M059J (cell line): ENCODE data around the gene ACKR1. TPM values are rescaled to one million over a fixed set of nuclear protein-coding genes. Genes with fewer than 3 reads are reported as not detected.

Experiments used
- DNase-seq: peaks from one replicate; pipeline ENCODE4 v3.0.0-alpha.2; 2012; ENCODE audit warnings: low read depth
- total RNA-seq: library from RNA; depleted of rRNA; stranded (reverse); fragments of >200 nt; shearing (Covaris generic); gene quantifications from 2 replicates; pipeline ENCODE4 v1.2.3, GENCODE V29; 2014; rRNA removed

Gene ACKR1, protein sequence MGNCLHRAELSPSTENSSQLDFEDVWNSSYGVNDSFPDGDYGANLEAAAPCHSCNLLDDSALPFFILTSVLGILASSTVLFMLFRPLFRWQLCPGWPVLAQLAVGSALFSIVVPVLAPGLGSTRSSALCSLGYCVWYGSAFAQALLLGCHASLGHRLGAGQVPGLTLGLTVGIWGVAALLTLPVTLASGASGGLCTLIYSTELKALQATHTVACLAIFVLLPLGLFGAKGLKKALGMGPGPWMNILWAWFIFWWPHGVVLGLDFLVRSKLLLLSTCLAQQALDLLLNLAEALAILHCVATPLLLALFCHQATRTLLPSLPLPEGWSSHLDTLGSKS
- not detected in 2 replicates for total RNA-seq

DNA sequence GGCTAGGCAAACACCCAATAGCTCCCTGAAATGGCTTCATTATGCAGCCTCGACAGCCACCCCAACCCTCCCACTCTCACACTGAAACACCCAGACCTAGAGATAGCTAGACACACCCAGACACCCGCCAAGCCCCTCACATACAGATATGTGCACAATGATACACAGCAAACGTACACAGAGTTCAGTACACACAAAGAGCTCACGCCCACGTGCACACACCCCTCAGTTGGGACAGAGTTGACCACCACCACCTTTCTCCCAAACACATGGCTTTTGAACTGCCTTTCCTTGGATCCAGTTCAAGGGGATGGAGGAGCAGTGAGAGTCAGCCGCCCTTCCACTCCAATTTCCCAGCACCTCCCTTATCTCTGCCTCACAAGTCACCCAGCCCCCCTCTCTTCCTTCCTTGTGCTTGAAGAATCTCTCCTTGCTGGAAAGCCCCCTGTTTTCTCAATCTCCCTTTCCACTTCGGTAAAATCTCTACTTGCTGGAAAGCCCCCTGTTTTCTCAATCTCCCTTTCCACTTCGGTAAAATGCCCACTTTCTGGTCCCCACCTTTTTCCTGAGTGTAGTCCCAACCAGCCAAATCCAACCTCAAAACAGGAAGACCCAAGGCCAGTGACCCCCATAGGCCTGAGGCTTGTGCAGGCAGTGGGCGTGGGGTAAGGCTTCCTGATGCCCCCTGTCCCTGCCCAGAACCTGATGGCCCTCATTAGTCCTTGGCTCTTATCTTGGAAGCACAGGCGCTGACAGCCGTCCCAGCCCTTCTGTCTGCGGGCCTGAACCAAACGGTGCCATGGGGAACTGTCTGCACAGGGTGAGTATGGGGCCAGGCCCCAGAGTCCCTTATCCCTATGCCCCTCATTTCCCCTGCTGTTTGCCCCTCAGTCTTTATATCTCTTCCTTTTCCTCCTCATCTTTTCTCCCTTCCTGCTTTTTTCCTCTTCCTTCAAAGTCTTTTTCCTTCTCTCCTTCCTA lies at the start of gene ACKR1:
Gene ACKR1 (plus strand): TSS at position 715 of the 981 bp plus-strand sequence. CDS start 85 bp downstream, at position 800.
- no peak for DNase-seq

DNA sequence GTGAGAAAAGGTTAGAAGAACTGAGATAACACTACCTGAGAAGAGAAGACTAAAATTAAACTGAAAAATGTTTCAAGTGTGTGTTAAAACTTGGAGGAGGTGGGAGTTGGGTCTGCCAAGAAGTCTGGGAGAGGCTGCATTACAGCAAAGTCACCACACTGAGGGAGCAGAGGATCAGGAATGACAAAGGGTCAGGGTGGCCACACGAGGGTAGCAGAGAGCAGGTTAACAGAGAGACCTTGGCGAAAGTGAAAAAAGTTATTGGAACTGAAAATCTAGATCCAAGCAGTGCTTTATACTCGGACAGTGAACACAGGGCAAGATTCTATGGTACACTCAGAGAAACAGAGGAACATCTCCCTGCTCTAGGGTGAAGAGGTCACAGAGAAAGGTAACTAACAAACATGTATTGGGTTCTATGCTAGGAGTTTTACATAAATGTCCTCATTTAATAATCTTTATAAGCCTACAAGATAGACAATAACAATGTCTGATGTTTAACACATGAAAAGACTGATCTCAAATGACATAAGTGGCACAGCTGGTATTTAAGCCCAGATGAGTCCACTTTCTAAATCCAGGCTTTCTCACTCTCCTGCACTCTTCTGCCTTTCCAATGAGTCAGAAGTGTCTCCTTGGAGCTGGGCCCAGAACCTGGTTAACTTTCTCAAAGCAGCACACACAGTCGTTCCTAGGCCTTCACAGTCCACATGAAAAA lies 43.5 kb upstream of the ACKR1 start:
- peak; percentile 88 for DNase-seq

DNA sequence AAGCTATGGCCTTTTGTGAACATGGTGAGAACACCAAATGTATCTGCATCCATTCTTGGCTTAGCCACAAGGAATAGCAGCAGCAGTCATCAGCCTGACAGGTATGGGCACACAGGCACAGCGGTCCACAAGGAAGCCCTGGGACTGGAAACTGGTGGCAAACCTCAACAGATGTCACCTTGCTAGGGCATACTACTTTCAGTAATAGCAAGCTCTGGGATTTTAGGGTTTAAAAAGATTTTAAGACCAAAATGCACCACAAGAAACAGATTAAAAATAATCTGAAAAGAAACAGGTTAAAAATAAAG lies 43.0 kb upstream of the ACKR1 start:
- no peak for DNase-seq

DNA sequence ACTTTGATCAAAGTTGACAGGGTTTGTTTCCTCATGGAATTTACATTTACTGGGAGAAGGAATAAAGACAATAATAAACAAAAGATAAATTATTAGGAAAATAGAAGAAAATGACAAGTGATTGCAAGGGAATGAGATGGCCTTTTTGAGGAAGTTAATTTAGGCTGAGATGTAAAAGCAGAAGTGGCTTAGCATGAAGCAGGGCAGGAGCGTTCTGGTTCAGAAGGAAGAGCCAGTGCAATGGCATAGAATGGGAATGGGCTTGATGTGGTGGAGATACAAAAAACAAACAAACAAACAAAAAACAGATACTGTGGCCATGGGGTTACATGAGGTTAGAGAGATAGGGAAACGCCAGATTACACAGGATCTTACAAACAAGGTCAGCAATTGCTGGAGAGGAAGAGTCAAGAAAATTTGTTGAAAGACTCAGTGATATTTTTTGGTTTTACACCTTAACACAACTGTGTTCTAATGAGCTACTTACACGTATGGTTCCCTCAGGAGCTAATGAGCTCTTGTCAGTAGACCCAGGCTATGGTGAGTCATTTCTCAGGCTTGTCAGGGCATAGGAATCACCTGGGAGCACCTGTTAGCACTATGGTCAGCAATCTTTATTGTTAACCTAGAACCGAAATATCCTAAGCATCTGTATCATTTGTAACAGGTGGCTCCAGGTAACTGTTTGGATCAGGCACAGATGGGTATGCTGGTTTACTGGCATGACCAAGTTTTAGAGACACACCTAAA lies 42.0 kb upstream of the ACKR1 start:
- DNase-seq, result no peak

DNA sequence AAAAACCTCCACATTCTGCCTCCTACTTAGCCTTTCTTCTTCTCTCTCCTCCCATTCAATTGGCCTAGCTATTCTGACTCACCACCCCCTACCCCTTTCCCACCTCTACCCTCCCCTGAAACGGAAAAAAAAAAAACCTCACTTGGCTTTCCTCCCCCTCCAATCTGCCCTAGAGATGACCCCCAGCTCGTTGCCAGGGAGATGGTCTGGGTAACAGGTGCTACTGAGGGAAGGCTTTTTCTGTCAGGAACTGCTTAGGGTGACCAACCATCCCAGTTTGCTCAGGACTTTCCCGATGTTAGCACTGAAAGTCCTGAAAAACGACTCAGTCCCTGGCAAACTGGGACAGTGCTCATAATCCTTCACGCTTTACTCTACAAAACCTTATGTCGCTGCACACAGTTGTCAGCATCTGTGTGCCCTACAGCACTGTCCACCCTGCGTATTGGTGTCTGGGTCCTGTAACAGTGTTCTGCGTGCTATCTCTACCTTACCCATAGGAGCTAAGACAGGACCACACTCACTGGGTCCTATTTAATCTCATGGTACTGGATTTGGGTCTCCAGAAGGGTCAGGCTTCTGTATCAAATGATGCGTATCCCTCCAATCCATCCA lies 41.0 kb upstream of the ACKR1 start:
- no peak for DNase-seq

DNA sequence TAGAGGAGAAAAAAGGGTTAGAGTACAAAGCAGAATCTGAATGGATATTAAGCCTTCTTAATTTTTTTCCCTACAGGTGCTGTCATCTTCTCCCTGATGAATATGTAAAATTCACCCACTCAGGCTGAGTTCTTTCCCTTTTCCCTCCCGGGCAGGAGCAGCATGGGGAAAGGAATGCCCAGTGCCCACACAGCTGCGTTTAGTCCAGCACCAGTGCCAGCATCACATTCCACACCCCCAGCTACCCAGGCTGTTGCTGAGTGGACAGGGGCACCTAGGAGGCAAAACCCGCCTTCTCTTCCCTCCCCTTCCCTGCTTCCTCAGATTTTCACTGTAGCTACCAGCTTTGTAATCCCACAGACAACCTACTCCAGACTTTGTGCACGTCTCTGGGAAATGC lies 36.6 kb upstream of the ACKR1 start:
- no peak for DNase-seq

DNA sequence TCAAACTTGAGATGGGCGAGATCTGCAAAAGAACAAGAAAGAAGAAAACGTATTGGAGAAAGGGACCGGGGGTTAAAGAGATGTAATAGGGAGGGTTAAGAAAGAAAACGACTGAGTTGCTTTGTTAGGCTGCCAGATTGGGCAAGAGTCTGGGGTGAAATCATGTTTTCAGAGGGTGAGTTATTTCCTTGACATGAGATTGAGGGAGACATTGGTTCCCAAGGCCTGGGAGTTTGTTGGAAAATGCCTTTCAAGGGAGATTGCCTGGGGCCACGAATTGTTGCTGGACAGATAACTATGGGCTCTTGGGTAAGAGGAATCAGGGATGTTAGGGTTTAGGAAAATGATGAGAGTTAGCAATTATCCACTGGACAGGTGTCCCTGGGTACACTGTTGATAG lies 34.0 kb upstream of the ACKR1 start:
- peak; percentile 22 for DNase-seq

DNA sequence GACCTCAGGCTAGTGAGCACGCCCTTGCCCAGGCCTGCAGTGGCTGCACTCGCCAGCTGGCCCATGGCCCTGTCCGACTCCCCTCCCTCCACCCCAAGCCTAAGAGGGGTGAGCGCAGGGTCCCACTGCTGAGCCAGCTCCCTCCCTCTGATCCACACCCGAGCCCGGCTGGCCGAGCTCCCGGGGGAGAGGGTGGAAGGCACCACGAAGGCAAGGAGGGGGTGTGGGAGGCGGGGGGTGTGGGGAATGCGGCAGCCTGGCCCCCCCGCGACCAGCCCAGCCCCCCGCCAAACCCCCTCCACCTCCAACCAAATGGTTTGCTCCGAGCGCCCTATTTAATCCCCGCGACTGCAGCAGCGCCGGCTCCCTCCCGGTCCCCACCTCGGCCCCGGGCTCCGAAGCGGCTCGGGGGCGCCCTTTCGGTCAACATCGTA lies 33.4 kb upstream of the ACKR1 start, which contains the start of gene CADM3:
Gene CADM3 (plus strand): TSS at position 362 of the 434 bp plus-strand sequence. CDS start 151 bp downstream, outside the sequence.
- DNase-seq, result no peak

DNA sequence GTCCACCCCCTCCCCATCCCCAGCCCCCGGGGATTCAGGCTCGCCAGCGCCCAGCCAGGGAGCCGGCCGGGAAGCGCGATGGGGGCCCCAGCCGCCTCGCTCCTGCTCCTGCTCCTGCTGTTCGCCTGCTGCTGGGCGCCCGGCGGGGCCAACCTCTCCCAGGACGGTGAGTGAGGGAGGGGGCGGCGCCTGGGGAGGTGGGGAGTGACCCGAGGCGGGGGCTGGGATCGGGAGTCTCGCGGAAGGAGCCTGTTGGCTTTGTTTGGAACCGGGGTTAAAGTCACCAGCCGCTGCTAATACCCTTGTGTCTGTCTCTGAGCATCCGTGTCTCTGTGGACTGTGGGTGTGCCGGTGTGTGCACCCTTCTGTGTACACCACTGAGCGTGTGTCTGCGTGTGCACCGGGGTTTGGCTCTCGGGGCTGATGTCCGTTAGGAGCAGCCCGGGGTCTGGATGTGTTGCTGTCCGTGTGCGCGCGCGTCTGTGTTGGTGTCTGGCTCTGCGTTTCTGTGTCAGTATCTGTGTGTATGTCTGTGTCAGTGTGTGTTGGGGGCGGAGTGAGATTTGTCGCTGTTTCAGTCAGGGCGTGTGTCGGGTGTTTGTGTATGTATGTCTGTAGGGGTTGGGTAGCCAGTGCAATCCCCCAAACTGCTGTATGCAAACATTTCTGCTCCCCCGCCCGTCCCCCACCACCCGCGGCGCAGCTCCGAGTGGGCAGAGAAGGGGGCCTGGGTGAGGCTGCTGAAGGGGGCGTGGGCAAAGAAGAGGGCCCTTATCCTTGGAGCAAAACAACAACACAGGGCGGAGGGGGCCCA lies 32.8 kb upstream of the ACKR1 start:
- DNase-seq, result no peak

DNA sequence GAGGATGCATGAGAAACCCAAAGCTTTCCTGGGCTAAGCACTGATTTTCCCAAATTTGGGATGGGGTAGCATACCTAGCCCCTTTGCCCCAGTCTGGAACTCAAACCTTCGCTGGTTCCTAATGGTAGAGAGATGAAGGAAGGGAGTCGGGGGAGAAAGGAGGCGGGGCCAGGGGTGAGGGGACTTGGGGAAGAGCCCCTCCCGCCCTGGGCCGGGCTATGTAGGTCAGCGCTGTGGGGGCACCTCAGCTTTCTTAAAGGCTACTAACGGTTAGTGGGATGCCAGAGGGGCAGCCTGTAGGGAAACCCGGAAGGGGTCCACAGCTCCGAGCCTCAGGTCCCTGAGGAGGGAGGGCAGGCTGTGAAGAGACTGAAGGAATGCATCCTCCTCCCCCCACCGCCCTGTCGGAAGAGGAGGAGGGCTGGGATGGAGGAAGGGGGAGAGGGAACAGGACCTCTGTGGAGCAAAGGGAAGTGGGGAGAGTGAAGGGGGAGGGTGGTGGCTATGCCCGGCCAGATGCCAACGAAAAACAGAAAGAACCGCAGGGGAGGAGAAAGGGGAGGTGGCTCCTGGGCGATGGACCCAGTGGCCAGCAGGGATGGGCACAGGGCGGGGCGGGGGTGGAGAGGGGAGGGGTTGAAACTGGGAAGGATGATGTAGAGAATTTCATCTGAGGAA lies 31.9 kb upstream of the ACKR1 start:
- no peak for DNase-seq

DNA sequence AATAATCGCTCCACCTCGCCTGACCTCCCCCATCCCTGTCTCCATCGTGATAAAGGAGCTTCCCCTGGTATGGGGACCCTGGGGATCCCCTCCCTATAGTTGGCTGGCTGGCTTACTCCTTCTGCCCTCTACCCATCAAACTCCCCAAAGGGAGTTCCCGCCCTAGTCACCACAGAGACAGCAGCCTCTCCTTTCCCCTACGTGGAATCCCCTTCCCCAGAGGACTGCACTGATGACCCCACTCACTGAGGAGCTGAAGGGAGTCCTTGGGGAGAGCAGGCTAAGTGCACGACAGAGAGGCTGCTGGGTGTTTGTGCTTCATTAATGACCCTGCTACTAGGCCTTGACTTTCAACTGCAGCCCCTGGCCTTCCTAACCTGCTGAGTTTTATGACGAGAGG lies 31.4 kb upstream of the ACKR1 start:
- DNase-seq, result no peak

DNA sequence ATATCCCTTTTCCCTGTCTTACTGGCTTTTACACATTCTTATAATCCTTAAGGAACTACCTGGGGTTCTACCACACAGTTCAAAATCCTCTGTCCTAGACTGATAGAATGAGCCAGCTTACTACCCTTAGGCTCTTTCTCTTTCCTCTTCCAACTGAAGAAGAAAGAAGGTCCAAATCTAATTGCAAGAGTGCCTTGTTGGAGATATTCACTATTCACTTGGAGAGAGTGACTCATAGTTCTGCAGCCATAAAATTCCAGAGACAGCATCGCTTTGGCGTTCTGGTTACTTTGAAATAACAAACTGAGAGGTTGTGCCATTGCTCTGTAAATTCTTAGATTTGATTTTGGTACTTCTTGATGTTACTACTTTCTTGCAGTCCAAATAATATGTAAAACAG lies 29.1 kb upstream of the ACKR1 start:
- DNase-seq, result no peak

DNA sequence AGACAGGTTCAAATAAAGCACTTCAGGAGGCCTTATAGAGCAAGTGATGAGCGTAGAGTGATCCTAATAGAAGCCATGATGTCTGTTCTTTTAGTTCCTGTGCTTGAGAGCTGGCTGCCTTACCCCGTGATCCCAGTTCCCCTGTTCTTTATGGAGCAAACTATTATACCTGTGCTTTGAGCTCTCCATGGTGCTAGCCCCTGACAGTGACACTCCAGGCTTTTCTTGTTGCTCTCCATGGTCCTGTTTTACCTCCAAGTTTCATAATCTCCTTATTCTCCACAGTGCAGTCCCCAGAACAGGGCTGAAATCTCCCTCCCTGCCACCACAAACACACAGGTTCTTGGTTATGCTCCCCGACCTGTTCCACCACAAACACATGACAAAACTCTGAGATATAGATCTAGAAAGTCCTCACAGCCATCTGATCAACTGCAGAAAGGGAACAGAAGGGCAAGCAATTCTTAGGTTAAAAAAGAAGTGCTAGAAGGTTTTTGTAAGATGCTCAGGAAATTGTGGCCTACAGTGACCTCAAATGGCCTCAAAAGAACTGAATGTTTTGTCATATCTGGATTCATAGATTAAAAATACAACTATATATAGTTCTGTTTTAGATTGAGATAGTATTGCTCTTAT lies 27.3 kb upstream of the ACKR1 start:
- peak; percentile 69 for DNase-seq

DNA sequence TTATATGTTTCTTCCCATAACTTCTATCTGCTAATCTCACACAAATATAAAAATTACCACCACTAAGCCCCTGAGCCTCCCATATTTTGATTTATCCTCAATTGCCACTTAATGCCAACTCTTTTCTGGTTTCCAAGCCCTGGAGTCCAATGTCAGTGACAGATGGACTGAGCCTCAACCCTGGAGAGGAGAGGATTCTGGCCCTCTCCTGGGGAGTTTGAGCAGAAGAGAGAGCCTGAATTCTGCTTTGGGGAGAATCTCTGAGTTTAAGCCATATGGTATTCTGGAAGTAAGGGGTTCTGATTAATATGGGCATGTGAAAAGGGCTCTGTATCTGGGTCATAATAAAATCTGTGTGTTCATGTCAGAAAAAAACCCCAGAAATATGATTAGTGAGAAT lies 24.8 kb upstream of the ACKR1 start:
- no peak for DNase-seq

DNA sequence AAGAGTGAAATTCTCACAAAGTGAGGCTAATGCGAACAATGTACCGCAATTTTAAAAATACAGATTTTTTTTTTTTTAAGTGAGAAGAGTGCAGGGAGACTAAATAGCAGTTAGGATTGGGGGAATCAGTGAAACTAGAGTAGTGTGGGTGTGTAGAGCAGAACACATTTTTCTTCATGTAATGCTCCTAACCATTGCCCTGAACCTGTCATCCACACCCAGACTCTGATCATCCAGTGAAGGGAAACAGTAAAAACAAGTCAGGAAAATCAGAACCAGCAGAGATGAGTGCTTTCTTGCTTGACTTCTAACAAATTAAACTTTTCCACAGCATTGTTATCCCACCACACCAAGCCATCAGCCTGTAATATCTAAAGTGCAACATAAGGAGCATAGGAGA lies 24.2 kb upstream of the ACKR1 start:
- no peak for DNase-seq

DNA sequence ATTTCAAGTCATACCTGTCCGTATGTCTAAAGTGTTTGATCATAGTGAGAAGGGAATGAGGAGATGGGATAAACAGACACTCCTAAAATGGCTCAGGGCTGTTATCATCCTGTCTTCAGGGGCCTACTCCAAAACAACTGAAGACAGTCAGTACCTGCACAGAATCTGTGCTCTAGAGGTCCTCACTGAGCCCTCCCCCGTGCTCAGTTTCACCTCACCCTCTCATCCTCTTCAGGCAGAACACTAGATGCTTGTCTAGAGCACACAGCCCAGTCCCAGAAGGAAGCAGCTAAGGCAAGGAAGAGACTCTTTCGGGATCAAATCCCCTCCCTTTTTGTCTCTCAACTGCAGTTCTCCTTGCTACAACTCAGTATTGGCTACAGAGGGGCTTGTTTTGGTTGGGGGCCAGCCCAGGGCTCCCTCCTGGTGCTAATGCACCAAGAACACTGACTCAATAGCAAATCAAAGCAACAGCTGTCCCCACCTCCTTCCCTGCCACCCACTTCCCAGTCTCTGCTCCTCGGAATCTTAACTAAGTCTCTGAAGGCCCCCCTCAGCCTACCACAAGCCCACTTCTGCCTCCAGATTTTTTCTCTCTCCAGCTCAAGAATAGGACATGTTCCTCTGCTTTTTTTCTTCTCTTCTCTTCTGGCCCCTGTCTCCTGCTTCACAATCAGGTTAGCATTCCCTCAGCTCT lies 23.2 kb upstream of the ACKR1 start:
- no peak for DNase-seq

DNA sequence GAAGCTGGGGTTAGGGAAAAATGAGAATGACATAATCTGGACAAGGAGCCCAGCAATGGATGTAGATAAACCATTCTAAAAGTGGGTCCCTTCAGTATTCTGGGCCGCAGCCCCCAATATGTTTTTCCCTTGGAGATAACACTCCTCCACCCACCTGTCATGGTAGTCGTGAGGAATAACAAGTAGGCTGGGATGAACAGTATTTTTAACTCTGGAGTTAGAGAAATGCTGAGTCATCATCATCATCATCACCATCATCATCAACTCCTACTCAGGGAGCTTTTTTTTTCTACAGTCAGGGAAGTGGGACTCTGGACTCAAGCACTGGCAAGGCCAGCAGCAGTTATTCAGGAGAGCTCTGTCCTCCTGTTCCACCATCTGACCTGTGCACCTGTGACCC lies 20.5 kb upstream of the ACKR1 start:
- DNase-seq, result no peak

DNA sequence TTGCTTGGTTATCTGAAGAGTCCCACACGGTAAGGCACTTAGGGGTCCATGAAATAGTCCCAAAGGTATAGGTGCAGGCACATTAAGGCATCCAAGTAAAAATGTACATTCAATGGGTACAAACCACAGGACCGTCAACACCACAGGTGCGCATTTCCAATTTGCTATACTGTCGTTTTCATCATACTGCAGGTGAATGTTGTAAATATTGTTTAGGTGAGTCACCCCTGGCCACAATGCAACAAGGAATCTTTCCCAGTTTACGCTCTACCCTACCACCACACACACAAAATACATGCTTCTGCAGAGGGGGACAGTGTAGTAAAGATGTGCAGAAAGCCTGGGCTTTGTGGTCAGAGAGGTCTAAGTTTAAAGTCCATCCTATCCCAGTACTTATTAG lies 19.6 kb upstream of the ACKR1 start:
- no peak for DNase-seq
